ENCODE measurements around the gene AGTRAP. TPM values are rescaled to one million over a fixed set of nuclear protein-coding genes. Genes with fewer than 3 reads are reported as not detected.

AGTRAP gene
- total RNA-seq, 1 donor from 2014 or later: 38.6 TPM

- H3K27ac Mint-ChIP-seq: no peak overlapping the region
- H3K9me3 Mint-ChIP-seq: no peaks in the 10 kb centered on the region
- no peak overlapping the region for H3K4me3 Mint-ChIP-seq
- DNase-seq (ENCODE audit: extremely low spot score, unreplicated experiment): no peak
- H3K36me3 Mint-ChIP-seq: no peaks in the 10 kb centered on the region
- TF ChIP-seq CTCF (conservative IDR thresholded peaks at IDR 0.05): no peak
- H3K4me1 Mint-ChIP-seq (ENCODE audit: unreplicated experiment): peaks cover 11% of the 10 kb centered on the region
- no peaks in the 10 kb centered on the region for H3K27me3 Mint-ChIP-seq
These were observed 10.3 kb upstream of the AGTRAP start for GRCh38 chr1:11725616-11726015.

GRCh38 chr1:11727119-11727518 is 8.8 kb upstream of the AGTRAP start:
- Mint-ChIP-seq H3K27me3 (no peaks in the 10 kb centered on the region), H3K36me3 (no peaks in the 10 kb centered on the region), H3K4me3 (no peak overlapping the region), H3K9me3 (no peaks in the 10 kb centered on the region), H3K4me1 (ENCODE audit: unreplicated experiment) (peaks cover 20% of the 10 kb centered on the region), H3K27ac (no peak overlapping the region)
- no peak for DNase-seq (ENCODE audit: extremely low spot score, unreplicated experiment)
- TF ChIP-seq CTCF (conservative IDR thresholded peaks at IDR 0.05): no peak

- no peaks in the 10 kb centered on the region for H3K9me3 Mint-ChIP-seq
- no peaks in the 10 kb centered on the region for H3K36me3 Mint-ChIP-seq
- peaks cover 20% of the 10 kb centered on the region for H3K4me1 Mint-ChIP-seq (ENCODE audit: unreplicated experiment)
These were observed 7.7 kb upstream of the AGTRAP start for GRCh38 chr1:11728126-11728806.

GRCh38 chr1:11729155-11729497 is 6.8 kb upstream of the AGTRAP start:
- Mint-ChIP-seq H3K4me3 (no peak overlapping the region), H3K27ac (no peak overlapping the region), H3K4me1 (ENCODE audit: unreplicated experiment) (peaks cover 20% of the 10 kb centered on the region), H3K9me3 (no peaks in the 10 kb centered on the region), H3K27me3 (no peaks in the 10 kb centered on the region), H3K36me3 (no peaks in the 10 kb centered on the region)
- no peak for TF ChIP-seq CTCF (conservative IDR thresholded peaks at IDR 0.05)
- no peak for DNase-seq (ENCODE audit: extremely low spot score, unreplicated experiment)

More at GRCh38 chr1:11728126-11728806, 7.7 kb upstream of the AGTRAP start:
- Mint-ChIP-seq H3K27ac (no peak overlapping the region), H3K4me3 (no peak overlapping the region), H3K27me3 (no peaks in the 10 kb centered on the region)
- no peak for TF ChIP-seq CTCF (conservative IDR thresholded peaks at IDR 0.05)
- DNase-seq (ENCODE audit: extremely low spot score, unreplicated experiment): no peak

- no peak for DNase-seq (ENCODE audit: extremely low spot score, unreplicated experiment)
- Mint-ChIP-seq H3K27ac (peak overlapping the region; percentile 39), H3K4me1 (ENCODE audit: unreplicated experiment) (peaks cover 20% of the 10 kb centered on the region), H3K9me3 (no peaks in the 10 kb centered on the region), H3K36me3 (no peaks in the 10 kb centered on the region), H3K27me3 (no peaks in the 10 kb centered on the region), H3K4me3 (no peak overlapping the region)
- TF ChIP-seq CTCF (conservative IDR thresholded peaks at IDR 0.05): no peak
These were observed 6.2 kb upstream of the AGTRAP start for GRCh38 chr1:11729498-11730428.

All from type B pancreatic cell (in vitro differentiated cells).